ENCODE data around the gene NCDN. TPM values are rescaled to one million over a fixed set of nuclear protein-coding genes. Genes with fewer than 3 reads are reported as not detected.

Gene NCDN
- total RNA-seq, 1 experiment from 2014 or later, result 39.2 TPM

DNA sequence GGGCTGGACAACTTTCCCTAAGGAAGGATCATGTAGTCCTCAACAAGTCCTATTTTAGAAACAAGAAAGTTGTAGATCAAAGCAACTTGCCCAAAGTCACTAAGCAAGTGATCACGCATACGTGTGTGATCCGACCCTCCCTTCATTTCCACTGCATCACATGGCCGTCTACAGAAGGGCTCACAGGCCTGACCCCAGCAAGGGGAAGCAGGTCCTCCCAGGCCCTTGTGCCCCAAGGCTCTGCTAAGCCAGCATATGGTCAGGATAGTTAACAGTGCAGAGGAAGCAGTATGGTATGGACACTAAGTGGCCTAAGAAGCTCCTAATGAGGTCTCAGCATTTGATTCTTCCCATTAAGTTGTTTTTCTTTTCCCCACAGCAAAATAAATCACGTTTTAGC is 40.3 kb downstream of the NCDN start:
- CTCF ChIA-PET, result interaction anchor here (1.4 kb wide), 1 partner anchor 118 kb away, joined by 5 read pairs; no protein-coding TSS in a partner anchor

DNA sequence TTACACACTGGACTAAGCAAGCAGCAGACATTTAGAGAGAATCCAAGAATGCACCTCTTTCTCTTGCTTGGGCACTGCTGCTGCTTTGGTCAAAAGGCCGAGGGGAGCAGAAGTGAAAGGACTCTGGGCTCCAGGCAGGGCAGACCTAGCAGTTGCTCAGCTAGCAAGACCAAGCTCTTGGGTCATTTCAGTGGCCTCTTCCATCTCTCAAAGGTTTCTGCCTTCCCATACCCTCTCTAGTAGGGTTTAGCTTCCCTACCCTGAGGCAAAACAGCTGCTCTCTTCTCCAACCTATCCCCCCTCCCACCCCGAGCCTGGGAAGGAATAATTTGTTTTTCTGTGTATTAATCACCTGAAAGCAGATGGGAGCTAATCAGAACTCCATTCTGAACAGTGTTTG is 41.3 kb downstream of the NCDN start:
- Mint-ChIP-seq H3K9me3 (no peaks in the 10 kb centered on the region), H3K27me3 (ENCODE audit: low read depth) (no peaks in the 10 kb centered on the region), H3K27ac (no peak overlapping the region), H3K4me1 (peaks cover 9% of the 10 kb centered on the region; the same call in 1 of the 2 replicates), H3K36me3 (peaks cover 17% of the 10 kb centered on the region), H3K4me3 (no peak overlapping the region)
- CTCF ChIA-PET, result interaction anchor here (1.1 to 1.4 kb wide), 2 partner anchors 34 to 117 kb away, joined by 5 read pairs; no protein-coding TSS in a partner anchor
- ATAC-seq (no peak), DNase-seq (ENCODE audit: low spot score) (no peak)
- POLR2A ChIA-PET, result no interaction called here
- no peak for TF ChIP-seq ZNF512 (CRISPR knock-in tag; IDR thresholded peaks at IDR 0.05; ENCODE audit: borderline replicate concordance)
- no peak for TF ChIP-seq FOXP1 (CRISPR knock-in tag; IDR thresholded peaks at IDR 0.05; ENCODE audit: borderline replicate concordance)
- no peak for TF ChIP-seq ELF4 (CRISPR knock-in tag; IDR thresholded peaks at IDR 0.05; ENCODE audit: low read depth)
- no peak for TF ChIP-seq CBFB (CRISPR knock-in tag; IDR thresholded peaks at IDR 0.05; ENCODE audit: low read depth)
- TF ChIP-seq FOXP4 (CRISPR knock-in tag; IDR thresholded peaks at IDR 0.05), result no peak
- no peak for TF ChIP-seq ZNF416 (CRISPR knock-in tag; IDR thresholded peaks at IDR 0.05)
- no peak for TF ChIP-seq KAT7 (CRISPR knock-in tag; IDR thresholded peaks at IDR 0.05; ENCODE audit: borderline replicate concordance)
- TF ChIP-seq MLX (CRISPR knock-in tag; IDR thresholded peaks at IDR 0.05), result no peak
- no peak for TF ChIP-seq GTF2I (CRISPR knock-in tag; conservative IDR thresholded peaks at IDR 0.05)

More for the DNA sequence above, 40.3 kb downstream of the NCDN start:
- POLR2A ChIA-PET, result no interaction called here
- Mint-ChIP-seq H3K4me3 (no peak overlapping the region), H3K9me3 (no peaks in the 10 kb centered on the region), H3K36me3 (peaks cover 9% of the 10 kb centered on the region), H3K27ac (no peak overlapping the region), H3K4me1 (peaks cover 9% of the 10 kb centered on the region; the same call in 1 of the 2 replicates), H3K27me3 (ENCODE audit: low read depth) (no peaks in the 10 kb centered on the region)
- peak; percentile 27; the same call in 1 of the 2 replicates for ATAC-seq
- TF ChIP-seq ZNF138 (CRISPR knock-in tag; conservative IDR thresholded peaks at IDR 0.05), result no peak
- TF ChIP-seq ZNF671 (CRISPR knock-in tag; IDR thresholded peaks at IDR 0.05), result no peak
- no peak for TF ChIP-seq ZNF416 (CRISPR knock-in tag; IDR thresholded peaks at IDR 0.05)
- TF ChIP-seq, protein P1, sequence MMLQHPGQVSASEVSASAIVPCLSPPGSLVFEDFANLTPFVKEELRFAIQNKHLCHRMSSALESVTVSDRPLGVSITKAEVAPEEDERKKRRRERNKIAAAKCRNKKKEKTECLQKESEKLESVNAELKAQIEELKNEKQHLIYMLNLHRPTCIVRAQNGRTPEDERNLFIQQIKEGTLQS (CRISPR knock-in tag; conservative IDR thresholded peaks at IDR 0.05), result no peak
- TF ChIP-seq NR3C1 (CRISPR knock-in tag; conservative IDR thresholded peaks at IDR 0.05; ENCODE audit: low read depth), result no peak
- TF ChIP-seq ZNF121 (CRISPR knock-in tag; IDR thresholded peaks at IDR 0.05), result no peak
- TF ChIP-seq, protein P2, sequence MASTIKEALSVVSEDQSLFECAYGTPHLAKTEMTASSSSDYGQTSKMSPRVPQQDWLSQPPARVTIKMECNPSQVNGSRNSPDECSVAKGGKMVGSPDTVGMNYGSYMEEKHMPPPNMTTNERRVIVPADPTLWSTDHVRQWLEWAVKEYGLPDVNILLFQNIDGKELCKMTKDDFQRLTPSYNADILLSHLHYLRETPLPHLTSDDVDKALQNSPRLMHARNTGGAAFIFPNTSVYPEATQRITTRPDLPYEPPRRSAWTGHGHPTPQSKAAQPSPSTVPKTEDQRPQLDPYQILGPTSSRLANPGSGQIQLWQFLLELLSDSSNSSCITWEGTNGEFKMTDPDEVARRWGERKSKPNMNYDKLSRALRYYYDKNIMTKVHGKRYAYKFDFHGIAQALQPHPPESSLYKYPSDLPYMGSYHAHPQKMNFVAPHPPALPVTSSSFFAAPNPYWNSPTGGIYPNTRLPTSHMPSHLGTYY (CRISPR knock-in tag; IDR thresholded peaks at IDR 0.05), result no peak
- TF ChIP-seq NR1H2 (CRISPR knock-in tag; IDR thresholded peaks at IDR 0.05), result no peak
- TF ChIP-seq ZNF423 (CRISPR knock-in tag; IDR thresholded peaks at IDR 0.05), result no peak
- no peak for TF ChIP-seq E2F4 (CRISPR knock-in tag; IDR thresholded peaks at IDR 0.05; ENCODE audit: borderline replicate concordance, low read depth)
- TF ChIP-seq ZBTB21 (CRISPR knock-in tag; IDR thresholded peaks at IDR 0.05; ENCODE audit: borderline replicate concordance), result no peak
- TF ChIP-seq FOXP1 (CRISPR knock-in tag; IDR thresholded peaks at IDR 0.05; ENCODE audit: borderline replicate concordance), result no peak
- TF ChIP-seq, protein P3, sequence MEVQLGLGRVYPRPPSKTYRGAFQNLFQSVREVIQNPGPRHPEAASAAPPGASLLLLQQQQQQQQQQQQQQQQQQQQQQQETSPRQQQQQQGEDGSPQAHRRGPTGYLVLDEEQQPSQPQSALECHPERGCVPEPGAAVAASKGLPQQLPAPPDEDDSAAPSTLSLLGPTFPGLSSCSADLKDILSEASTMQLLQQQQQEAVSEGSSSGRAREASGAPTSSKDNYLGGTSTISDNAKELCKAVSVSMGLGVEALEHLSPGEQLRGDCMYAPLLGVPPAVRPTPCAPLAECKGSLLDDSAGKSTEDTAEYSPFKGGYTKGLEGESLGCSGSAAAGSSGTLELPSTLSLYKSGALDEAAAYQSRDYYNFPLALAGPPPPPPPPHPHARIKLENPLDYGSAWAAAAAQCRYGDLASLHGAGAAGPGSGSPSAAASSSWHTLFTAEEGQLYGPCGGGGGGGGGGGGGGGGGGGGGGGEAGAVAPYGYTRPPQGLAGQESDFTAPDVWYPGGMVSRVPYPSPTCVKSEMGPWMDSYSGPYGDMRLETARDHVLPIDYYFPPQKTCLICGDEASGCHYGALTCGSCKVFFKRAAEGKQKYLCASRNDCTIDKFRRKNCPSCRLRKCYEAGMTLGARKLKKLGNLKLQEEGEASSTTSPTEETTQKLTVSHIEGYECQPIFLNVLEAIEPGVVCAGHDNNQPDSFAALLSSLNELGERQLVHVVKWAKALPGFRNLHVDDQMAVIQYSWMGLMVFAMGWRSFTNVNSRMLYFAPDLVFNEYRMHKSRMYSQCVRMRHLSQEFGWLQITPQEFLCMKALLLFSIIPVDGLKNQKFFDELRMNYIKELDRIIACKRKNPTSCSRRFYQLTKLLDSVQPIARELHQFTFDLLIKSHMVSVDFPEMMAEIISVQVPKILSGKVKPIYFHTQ (CRISPR knock-in tag; IDR thresholded peaks at IDR 0.05), result no peak
- no peak for TF ChIP-seq USF1 (CRISPR knock-in tag; IDR thresholded peaks at IDR 0.05)
- TF ChIP-seq, protein P4, sequence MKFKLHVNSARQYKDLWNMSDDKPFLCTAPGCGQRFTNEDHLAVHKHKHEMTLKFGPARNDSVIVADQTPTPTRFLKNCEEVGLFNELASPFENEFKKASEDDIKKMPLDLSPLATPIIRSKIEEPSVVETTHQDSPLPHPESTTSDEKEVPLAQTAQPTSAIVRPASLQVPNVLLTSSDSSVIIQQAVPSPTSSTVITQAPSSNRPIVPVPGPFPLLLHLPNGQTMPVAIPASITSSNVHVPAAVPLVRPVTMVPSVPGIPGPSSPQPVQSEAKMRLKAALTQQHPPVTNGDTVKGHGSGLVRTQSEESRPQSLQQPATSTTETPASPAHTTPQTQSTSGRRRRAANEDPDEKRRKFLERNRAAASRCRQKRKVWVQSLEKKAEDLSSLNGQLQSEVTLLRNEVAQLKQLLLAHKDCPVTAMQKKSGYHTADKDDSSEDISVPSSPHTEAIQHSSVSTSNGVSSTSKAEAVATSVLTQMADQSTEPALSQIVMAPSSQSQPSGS (CRISPR knock-in tag; IDR thresholded peaks at IDR 0.05; ENCODE audit: borderline replicate concordance, low read depth), result no peak
- no peak for DNase-seq (ENCODE audit: low spot score)

All from WTC11 (cell line).